OCI-LY7 (cell line): ENCODE results near the gene FAHD2A.

Experiments
- CTCF ChIP-seq: fragments of 200-600 bp; sonication (generic); conservative IDR thresholded peaks from 2 replicates; pipeline ENCODE4 v1.5.1; 2014; ENCODE audit warnings: mild to moderate bottlenecking, antibody characterized with exemption, low read length, moderate library complexity, mixed read lengths
- EZH2phosphoT487 ChIP-seq: fragments of 200-600 bp; sonication (generic); IDR thresholded peaks from 2 replicates; pipeline ENCODE4 v1.6.1; 2018; ENCODE audit warnings: low read depth, borderline replicate concordance, mild to moderate bottlenecking, mixed run types, antibody characterized with exemption, low read length, moderate library complexity, mixed read lengths

GRCh38 chr2:95374029-95374428, 28.5 kb upstream of the FAHD2A start:
- TF ChIP-seq CTCF (no peak), EZH2phosphoT487 (no peak)
